SK-N-SH (cell line): ENCODE measurements around the gene PRICKLE1. TPM values are rescaled to one million over a fixed set of nuclear protein-coding genes. Genes with fewer than 3 reads are reported as not detected.

ENCODE experiments used
- CTCF ChIA-PET: fragments of 300-600, 350-600 bp; formaldehyde crosslinking; extraction: SDS; loops from one replicate; lab custom pipeline; 2021; lab: Yijun Ruan, JAX
- POLR2A ChIA-PET: fragments of 350-600 bp; sonication (Branson Sonifier 250); formaldehyde crosslinking; extraction: SDS; loops from one replicate; lab custom pipeline; 2020; ENCODE audit warnings: antibody characterized with exemption, inconsistent platforms; lab: Yijun Ruan, JAX
- DNase-seq: peaks from one replicate; pipeline ENCODE4 v3.0.0; 2012
- H2AFZ ChIP-seq: fragments of 200-600 bp; sonication (generic); 2 replicates; pipeline ENCODE4 v1.8.1; 2016; ENCODE audit warnings: antibody characterized with exemption, mild to moderate bottlenecking, low read depth
- H3F3A ChIP-seq: fragments of 200-600 bp; sonication (generic); replicated peaks from 2 replicates; pipeline ENCODE3; 2016; ENCODE audit warnings: antibody characterized with exemption, mild to moderate bottlenecking; ENCODE audit not compliant: insufficient read depth
- H3K27ac ChIP-seq, 2 experiments: fragments of 200-500 bp in 1 of 2; fragments of 200-600 bp in 1 of 2; sonication (Bioruptor generic) in 1 of 2; sonication (generic), shearing (Covaris generic) in 1 of 2; 2 replicates each; pipeline versions ENCODE4 v1.5.1 to v1.6.1; 2014 to 2016; ENCODE audit warnings: low read depth in 2 of 2, inconsistent platforms in 1 of 2, low read length in 1 of 2, mild to moderate bottlenecking in 1 of 2, mixed read lengths in 1 of 2
- H3K27me3 ChIP-seq: fragments of 200-600 bp; sonication (generic), shearing (Covaris generic); 2 replicates; pipeline ENCODE4 v1.6.1; 2016; ENCODE audit warnings: mixed run types; ENCODE audit not compliant: insufficient read depth
- H3K36me3 ChIP-seq, 2 experiments: fragments of 200-500 bp in 1 of 2; fragments of 200-600 bp in 1 of 2; sonication (Bioruptor generic) in 1 of 2; sonication (generic) in 1 of 2; replicated peaks in 1 of 2; 2 replicates each; pipeline versions ENCODE3 to v1.5.1; 2014 to 2016; ENCODE audit warnings: low read length in 1 of 2, mild to moderate bottlenecking in 1 of 2; ENCODE audit not compliant: insufficient read depth in 2 of 2, control insufficient read depth in 1 of 2
- H3K4me1 ChIP-seq, 2 experiments: fragments of 200-500 bp in 1 of 2; fragments of 200-600 bp in 1 of 2; sonication (Bioruptor generic) in 1 of 2; sonication (generic), shearing (Covaris generic) in 1 of 2; 2 replicates each; pipeline versions ENCODE4 v1.5.1 to v1.6.1; 2014 to 2016; ENCODE audit warnings: low read depth in 1 of 2, low read length in 1 of 2, mixed run types in 1 of 2; ENCODE audit not compliant: insufficient read depth in 2 of 2, control insufficient read depth in 1 of 2
- H3K4me2 ChIP-seq: fragments of 200-600 bp; sonication (generic), shearing (Covaris generic); 2 replicates; pipeline ENCODE4 v1.6.1; 2017; ENCODE audit warnings: mixed run types
- H3K4me3 ChIP-seq, 2 experiments: fragments of 200-500 bp in 1 of 2; fragments of 200-600 bp in 1 of 2; sonication (Bioruptor generic) in 1 of 2; sonication (generic), shearing (Covaris generic) in 1 of 2; 2 replicates each; pipeline versions ENCODE4 v1.5.1 to v1.8.1; 2014 to 2016; ENCODE audit warnings: low read depth in 2 of 2, inconsistent platforms in 1 of 2, low read length in 1 of 2, mild to moderate bottlenecking in 1 of 2, mixed read lengths in 1 of 2, moderate library complexity in 1 of 2
- H3K79me2 ChIP-seq: fragments of 200-600 bp; sonication (generic); 2 replicates; pipeline ENCODE4 v1.8.1; 2017; ENCODE audit warnings: mild to moderate bottlenecking; ENCODE audit not compliant: insufficient read depth
- H3K9ac ChIP-seq: fragments of 200-600 bp; sonication (generic); 2 replicates; pipeline ENCODE4 v1.6.1; 2017; ENCODE audit warnings: mixed run types
- H3K9me2 ChIP-seq: fragments of 200-600 bp; sonication (generic); 2 replicates; pipeline ENCODE4 v1.6.1; 2017; ENCODE audit warnings: mixed run types
- H3K9me3 ChIP-seq: fragments of 200-600 bp; sonication (generic); 2 replicates; pipeline ENCODE4 v1.6.1; 2017; ENCODE audit warnings: mixed run types, mild to moderate bottlenecking, moderate library complexity
- H4K20me1 ChIP-seq: fragments of 200-600 bp; sonication (generic); 2 replicates; pipeline ENCODE4 v1.6.1; 2017; ENCODE audit warnings: mild to moderate bottlenecking, mixed run types; ENCODE audit not compliant: insufficient read depth
- EP300 ChIP-seq, 2 experiments: IDR thresholded peaks; 2 replicates each; pipeline versions ENCODE4 v1.4.0 to v1.6.1; 2012; ENCODE audit warnings: borderline replicate concordance in 1 of 2, low read depth in 1 of 2, low read length in 1 of 2
- FOXJ3 ChIP-seq: sonication (generic); formaldehyde crosslinking; IDR thresholded peaks from 2 replicates; pipeline ENCODE4 v1.5.1; 2020; ENCODE audit warnings: mild to moderate bottlenecking, missing genetic modification reagents
- FOXM1 ChIP-seq: IDR thresholded peaks from 2 replicates; pipeline ENCODE4 v1.4.0; 2012; ENCODE audit warnings: low read depth, mild to moderate bottlenecking
- POLR2AphosphoS5 ChIP-seq: IDR thresholded peaks from 2 replicates; pipeline ENCODE4 v1.6.1; 2012; ENCODE audit warnings: low read depth, low read length
- WGBS: methylation state at CpG from one replicate; pipeline ENCODE4 v1.1.6; 2017; ENCODE audit warnings: low lambda C conversion rate; 5-methylcytosine and 5-hydroxymethylcytosine counted together
- polyA plus RNA-seq, 3 experiments: library from polyadenylated mRNA; depleted of rRNA; stranded (reverse); fragments of >200 nt; gene quantifications; 2 replicates each; pipeline ENCODE4 v1.2.3, GENCODE V29; 2012
- TF ChIP-seq, protein P1 (sequence below): fragments of 150-350 bp; IDR thresholded peaks from 2 replicates; pipeline ENCODE4 v1.6.1; 2016; ENCODE audit warnings: mild to moderate bottlenecking, low read depth, low read length
- TF ChIP-seq, protein P2 (sequence below): IDR thresholded peaks from 2 replicates; pipeline ENCODE4; 2012
- TF ChIP-seq, protein P3 (sequence below): fragments of 150-350 bp; IDR thresholded peaks from 2 replicates; pipeline ENCODE4 v1.6.1; 2017; ENCODE audit warnings: antibody characterized with exemption, low read length, low read depth, borderline replicate concordance
- TF ChIP-seq, protein P4 (sequence below): IDR thresholded peaks from 2 replicates; pipeline ENCODE4 v1.4.0; 2012; ENCODE audit warnings: low read depth, borderline replicate concordance
- TF ChIP-seq, protein P5 (sequence below): IDR thresholded peaks from 2 replicates; pipeline ENCODE4 v1.6.1; 2012; ENCODE audit warnings: mild to moderate bottlenecking, low read depth, low read length, moderate library complexity

PRICKLE1 gene
- polyA plus RNA-seq, 1 of the 3 experiments (the other 2 are of a cell fraction): 1.2 TPM

DNA sequence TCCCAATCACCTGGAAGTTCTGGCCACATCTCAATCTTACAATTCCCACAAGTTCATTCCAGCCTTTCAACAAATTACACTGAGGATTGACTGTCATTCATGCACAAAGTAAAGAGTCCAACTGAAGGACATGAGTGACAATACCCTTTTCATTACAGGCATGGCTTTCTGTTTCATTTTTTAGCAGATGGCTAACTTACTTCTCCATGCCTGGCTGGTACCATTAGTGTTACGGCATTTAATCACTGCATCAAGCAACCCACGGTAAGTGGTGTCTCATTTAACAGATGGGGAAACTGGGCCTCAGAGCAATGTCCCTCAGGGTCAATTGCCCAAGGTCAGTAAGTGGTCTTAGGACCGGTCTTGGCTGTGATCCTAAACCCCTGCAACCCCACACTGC is 114.4 kb downstream of the PRICKLE1 start:
- H3K79me2 ChIP-seq: no peaks in the 10 kb centered on the region
- H3K4me3 ChIP-seq: no peak overlapping the region
- DNase-seq: no peak
- H3K9me2 ChIP-seq: no peaks in the 10 kb centered on the region
- no peak for TF ChIP-seq FOXJ3 (CRISPR knock-in tag)
- TF ChIP-seq FOXM1: no peak
- TF ChIP-seq, protein P1, sequence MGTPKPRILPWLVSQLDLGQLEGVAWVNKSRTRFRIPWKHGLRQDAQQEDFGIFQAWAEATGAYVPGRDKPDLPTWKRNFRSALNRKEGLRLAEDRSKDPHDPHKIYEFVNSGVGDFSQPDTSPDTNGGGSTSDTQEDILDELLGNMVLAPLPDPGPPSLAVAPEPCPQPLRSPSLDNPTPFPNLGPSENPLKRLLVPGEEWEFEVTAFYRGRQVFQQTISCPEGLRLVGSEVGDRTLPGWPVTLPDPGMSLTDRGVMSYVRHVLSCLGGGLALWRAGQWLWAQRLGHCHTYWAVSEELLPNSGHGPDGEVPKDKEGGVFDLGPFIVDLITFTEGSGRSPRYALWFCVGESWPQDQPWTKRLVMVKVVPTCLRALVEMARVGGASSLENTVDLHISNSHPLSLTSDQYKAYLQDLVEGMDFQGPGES: no peak
- TF ChIP-seq, protein P2, sequence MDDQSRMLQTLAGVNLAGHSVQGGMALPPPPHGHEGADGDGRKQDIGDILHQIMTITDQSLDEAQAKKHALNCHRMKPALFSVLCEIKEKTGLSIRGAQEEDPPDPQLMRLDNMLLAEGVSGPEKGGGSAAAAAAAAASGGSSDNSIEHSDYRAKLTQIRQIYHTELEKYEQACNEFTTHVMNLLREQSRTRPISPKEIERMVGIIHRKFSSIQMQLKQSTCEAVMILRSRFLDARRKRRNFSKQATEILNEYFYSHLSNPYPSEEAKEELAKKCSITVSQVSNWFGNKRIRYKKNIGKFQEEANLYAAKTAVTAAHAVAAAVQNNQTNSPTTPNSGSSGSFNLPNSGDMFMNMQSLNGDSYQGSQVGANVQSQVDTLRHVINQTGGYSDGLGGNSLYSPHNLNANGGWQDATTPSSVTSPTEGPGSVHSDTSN: no peak
- no peak for TF ChIP-seq POLR2AphosphoS5
- TF ChIP-seq EP300 (IDR thresholded peaks at IDR 0.05; ENCODE audit: borderline replicate concordance in 1 of 2, low read depth in 1 of 2, low read length in 1 of 2): no peak
- TF ChIP-seq, protein P3, sequence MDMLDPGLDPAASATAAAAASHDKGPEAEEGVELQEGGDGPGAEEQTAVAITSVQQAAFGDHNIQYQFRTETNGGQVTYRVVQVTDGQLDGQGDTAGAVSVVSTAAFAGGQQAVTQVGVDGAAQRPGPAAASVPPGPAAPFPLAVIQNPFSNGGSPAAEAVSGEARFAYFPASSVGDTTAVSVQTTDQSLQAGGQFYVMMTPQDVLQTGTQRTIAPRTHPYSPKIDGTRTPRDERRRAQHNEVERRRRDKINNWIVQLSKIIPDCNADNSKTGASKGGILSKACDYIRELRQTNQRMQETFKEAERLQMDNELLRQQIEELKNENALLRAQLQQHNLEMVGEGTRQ: no peak
- TF ChIP-seq, protein P4, sequence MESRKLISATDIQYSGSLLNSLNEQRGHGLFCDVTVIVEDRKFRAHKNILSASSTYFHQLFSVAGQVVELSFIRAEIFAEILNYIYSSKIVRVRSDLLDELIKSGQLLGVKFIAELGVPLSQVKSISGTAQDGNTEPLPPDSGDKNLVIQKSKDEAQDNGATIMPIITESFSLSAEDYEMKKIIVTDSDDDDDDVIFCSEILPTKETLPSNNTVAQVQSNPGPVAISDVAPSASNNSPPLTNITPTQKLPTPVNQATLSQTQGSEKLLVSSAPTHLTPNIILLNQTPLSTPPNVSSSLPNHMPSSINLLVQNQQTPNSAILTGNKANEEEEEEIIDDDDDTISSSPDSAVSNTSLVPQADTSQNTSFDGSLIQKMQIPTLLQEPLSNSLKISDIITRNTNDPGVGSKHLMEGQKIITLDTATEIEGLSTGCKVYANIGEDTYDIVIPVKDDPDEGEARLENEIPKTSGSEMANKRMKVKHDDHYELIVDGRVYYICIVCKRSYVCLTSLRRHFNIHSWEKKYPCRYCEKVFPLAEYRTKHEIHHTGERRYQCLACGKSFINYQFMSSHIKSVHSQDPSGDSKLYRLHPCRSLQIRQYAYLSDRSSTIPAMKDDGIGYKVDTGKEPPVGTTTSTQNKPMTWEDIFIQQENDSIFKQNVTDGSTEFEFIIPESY: no peak
- TF ChIP-seq, protein P5, sequence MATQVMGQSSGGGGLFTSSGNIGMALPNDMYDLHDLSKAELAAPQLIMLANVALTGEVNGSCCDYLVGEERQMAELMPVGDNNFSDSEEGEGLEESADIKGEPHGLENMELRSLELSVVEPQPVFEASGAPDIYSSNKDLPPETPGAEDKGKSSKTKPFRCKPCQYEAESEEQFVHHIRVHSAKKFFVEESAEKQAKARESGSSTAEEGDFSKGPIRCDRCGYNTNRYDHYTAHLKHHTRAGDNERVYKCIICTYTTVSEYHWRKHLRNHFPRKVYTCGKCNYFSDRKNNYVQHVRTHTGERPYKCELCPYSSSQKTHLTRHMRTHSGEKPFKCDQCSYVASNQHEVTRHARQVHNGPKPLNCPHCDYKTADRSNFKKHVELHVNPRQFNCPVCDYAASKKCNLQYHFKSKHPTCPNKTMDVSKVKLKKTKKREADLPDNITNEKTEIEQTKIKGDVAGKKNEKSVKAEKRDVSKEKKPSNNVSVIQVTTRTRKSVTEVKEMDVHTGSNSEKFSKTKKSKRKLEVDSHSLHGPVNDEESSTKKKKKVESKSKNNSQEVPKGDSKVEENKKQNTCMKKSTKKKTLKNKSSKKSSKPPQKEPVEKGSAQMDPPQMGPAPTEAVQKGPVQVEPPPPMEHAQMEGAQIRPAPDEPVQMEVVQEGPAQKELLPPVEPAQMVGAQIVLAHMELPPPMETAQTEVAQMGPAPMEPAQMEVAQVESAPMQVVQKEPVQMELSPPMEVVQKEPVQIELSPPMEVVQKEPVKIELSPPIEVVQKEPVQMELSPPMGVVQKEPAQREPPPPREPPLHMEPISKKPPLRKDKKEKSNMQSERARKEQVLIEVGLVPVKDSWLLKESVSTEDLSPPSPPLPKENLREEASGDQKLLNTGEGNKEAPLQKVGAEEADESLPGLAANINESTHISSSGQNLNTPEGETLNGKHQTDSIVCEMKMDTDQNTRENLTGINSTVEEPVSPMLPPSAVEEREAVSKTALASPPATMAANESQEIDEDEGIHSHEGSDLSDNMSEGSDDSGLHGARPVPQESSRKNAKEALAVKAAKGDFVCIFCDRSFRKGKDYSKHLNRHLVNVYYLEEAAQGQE: no peak
- no peaks in the 10 kb centered on the region for H3F3A ChIP-seq
- no peak overlapping the region for H3K27ac ChIP-seq
- no peaks in the 10 kb centered on the region for H4K20me1 ChIP-seq
- no peaks in the 10 kb centered on the region for H3K36me3 ChIP-seq
- POLR2A ChIA-PET: no interaction called here
- H2AFZ ChIP-seq: no peak overlapping the region
- no peak overlapping the region for H3K9ac ChIP-seq
- no peaks in the 10 kb centered on the region for H3K27me3 ChIP-seq
- CTCF ChIA-PET: interaction anchor here (0.8 kb wide), 1 partner anchor 99 kb away, joined by 3 read pairs; no protein-coding TSS in a partner anchor
- no peak overlapping the region for H3K4me2 ChIP-seq
- no peaks in the 10 kb centered on the region for H3K9me3 ChIP-seq
- no peaks in the 10 kb centered on the region; a peak in 1 of 4 replicates for H3K4me1 ChIP-seq
- 69% methylated on average over 3 of the region's 3 CpGs for WGBS
